Activated CD8-positive, alpha-beta memory T cell treated with anti-CD3 and anti-CD28 coated beads for 24 hours (primary cell): ENCODE data around the gene U2AF2.

Source experiments
- DNase-seq: peaks from one replicate; pipeline ENCODE4 v3.0.0-alpha.2; 2020

U2AF2 gene

DNA sequence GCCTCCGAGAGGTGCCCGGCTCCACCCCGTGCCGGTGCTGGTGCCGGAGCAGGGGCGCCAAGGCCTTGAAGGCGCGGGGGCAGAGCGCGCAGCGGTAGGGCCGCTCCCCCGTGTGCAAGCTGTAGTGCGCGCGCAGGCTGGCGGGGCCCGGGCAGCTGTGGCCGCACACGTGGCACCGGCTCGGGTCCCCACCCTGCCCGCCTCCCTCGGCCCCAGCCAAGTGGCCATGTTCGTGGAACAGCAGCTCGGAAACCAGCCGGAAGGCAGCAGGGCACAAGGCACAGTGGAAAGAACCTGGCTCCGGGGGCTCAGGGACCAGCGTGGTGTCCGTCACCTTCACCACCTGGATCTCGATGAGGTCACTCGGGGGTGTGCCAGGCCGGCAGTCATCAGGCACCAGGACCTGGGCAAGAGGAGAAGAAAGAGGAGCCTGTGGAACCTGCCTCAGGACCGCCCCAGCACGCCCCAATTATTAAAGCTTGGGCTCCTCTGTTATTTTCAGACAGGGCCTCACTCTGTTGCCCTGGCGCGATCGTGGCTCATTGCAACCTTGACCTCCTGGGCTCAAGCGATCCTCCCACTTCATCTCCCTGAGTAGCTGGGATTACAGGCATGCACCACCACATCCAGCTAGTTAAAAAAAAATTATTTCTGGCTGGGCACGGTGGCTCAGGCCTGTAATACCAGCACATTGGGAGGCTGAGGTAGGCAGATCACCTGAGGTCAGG lies 32.4 kb upstream of the U2AF2 start:
- DNase-seq, result no peak

GRCh38 chr19:55623130-55623529 lies 31.7 kb upstream of the U2AF2 start:
- no peak for DNase-seq

DNA sequence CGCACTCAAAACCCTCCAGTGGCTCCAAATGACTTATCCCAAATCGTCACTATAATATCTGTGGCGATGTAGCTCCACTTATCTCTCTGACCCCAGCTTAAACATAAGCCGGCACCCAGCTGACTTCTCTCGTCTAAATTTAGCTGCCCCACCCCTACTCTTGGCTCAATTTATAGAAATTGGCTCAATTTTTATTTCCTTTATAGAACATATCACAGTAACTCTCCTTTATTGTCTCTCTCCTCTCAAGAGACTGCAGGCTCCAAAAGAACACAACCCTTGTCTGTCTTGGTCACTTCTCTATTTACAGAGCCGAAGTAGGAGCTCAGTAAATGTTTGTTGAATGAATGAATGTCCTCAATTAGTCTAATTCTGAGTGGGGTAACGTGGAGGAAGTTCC lies 31.3 kb upstream of the U2AF2 start:
- no peak for DNase-seq

DNA sequence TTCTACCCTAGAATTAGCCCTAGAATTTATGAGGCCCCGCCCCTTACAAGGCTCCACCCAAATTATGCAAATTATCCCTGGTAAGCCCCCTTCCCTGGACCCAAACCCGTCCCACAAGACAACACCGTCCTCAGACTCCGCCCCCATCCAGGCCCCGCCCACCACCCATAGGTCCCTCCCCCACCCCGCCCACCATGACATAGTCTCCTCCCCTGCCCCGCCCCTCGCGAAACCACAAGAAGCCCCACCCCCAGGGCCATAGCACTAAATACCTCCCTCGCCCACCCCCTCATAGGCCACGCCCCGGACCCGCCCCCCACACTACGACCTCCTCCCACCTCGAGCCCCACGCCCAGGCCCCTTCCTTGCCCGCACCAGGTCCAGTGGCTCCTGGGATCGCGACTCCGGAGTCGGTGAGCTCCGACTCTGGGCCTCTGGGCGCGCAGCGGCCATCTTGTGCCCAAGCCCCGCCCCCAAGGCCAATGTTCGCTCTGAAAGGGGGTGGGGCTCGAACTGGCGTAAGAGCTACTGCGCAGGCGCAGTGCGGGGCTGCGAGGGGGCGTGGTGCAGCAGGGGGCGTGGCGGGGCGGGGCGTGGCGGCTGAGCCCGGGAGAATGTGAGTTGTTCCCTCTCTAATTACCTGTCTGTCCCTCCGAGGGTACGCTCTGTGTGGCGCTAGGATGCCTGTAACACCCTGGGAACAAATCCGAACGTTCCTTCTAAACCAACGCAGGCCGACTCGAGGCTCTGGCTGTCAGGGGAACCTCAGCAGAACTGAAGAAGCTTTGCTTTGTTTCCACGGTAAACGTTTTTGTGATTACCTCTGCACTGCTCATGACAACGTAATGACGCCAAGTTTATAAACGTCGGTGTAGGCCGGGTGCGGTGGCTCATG lies 30.5 kb upstream of the U2AF2 start, which contains the start of gene ZNF784:
ZNF784 (minus strand) TSS at position 458 of the 895 bp plus-strand sequence; CDS start at position 453, 5 bp downstream.
- DNase-seq, result peak; percentile 96

DNA sequence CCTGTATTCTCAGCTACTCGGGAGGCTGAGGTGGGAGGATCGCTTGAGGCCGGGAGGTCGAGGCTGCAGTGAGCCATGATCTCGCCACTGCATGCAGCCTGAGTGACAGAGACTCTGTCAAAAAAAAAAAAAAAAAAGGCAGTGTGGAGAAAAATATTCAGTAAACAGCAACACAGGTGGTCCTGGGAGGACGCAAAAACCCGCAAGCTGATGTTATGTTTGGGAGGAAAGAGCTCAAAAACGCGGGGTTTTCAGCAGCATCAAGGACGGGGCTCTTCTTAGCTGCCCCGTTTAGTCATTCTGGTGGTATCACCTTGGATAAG lies 29.9 kb upstream of the U2AF2 start:
- no peak for DNase-seq

- DNase-seq, result no peak
Observed at GRCh38 chr19:55626350-55626749, 28.5 kb upstream of the U2AF2 start.

- DNase-seq, result peak; percentile 90
Observed at GRCh38 chr19:55632463-55632834, 22.4 kb upstream of the U2AF2 start.

GRCh38 chr19:55633861-55634260 lies 21.0 kb upstream of the U2AF2 start:
- DNase-seq, result no peak

DNA sequence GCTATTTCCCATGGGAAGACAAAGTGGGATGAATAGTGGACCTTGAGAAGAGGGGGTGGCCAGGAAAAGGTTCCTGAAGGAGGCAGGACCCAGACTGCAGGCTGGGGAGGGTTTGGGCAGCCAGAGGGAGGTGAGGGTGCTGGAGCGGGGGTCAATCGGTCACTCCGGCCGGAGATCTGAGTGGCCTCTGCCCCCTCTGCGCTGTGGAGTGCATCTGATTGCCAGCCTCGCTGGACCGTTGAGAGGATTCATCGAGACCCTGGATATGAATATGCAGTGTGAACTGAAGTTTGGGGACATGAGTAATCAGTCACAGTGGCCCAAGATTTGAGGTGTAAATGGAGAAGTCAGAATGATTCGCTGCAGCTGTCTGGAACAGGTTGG lies 19.5 kb upstream of the U2AF2 start:
- no peak for DNase-seq

DNA sequence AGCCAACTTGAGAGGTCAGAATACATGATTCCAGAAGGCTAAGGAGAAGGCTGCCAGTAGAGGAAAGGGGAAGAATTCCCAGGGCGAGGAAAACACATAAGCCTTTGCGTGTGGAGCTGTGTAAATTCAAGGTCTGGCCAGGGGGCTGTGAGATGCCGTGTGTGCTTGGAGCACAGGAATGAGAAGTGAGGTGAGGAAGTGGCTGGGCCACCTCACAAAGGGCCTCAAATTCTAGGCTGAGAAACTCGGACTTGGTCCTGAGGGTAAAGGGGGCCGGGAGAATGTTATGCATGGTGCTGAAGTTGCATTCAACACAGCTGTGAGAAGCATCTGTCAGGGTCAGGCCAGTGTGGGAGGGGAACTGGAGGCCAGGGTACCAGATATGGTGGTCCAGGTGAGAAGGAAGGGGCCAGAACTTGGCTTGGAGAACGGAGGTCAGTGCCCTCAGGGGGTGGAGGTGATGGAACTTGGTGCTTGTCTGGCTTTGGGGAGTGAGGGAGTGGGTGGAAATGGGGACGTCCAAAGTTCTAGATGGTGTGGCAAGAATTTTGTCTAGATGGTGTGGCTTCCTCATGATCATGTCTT lies 18.9 kb upstream of the U2AF2 start:
- DNase-seq, result no peak

- no peak for DNase-seq
Observed at GRCh38 chr19:55636723-55637122, 18.1 kb upstream of the U2AF2 start.

- DNase-seq, result no peak
Observed at GRCh38 chr19:55637534-55637933, 17.3 kb upstream of the U2AF2 start.

GRCh38 chr19:55638864-55639359 lies 15.9 kb upstream of the U2AF2 start:
- no peak for DNase-seq

DNA sequence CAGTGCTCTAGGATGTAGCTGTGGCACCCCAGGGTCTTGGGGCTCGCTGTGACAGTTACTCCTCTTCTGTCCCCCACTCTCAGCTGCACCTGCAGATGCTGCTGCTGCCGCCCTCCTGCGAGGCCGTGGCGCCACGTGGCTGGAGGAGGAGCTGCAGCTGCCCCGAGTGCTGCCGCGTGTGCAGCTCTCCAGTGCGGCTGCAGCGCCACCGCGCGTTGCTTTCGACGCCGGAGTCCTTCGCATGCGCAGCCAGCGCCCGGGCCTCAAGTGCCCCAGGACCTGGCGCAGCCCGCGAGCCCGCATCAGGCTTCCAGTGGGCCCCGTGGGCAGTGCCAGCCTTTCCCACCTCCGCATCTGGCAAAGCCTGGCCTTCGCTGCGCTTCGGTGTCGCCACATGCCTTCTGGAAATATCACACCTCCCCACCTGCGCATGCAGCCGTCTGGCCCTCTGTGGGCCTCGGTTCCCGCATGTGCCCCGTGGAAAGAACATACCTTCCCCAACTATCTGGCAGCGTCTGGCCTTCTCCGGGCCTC lies 14.7 kb upstream of the U2AF2 start:
- DNase-seq, result peak; percentile 86

DNA sequence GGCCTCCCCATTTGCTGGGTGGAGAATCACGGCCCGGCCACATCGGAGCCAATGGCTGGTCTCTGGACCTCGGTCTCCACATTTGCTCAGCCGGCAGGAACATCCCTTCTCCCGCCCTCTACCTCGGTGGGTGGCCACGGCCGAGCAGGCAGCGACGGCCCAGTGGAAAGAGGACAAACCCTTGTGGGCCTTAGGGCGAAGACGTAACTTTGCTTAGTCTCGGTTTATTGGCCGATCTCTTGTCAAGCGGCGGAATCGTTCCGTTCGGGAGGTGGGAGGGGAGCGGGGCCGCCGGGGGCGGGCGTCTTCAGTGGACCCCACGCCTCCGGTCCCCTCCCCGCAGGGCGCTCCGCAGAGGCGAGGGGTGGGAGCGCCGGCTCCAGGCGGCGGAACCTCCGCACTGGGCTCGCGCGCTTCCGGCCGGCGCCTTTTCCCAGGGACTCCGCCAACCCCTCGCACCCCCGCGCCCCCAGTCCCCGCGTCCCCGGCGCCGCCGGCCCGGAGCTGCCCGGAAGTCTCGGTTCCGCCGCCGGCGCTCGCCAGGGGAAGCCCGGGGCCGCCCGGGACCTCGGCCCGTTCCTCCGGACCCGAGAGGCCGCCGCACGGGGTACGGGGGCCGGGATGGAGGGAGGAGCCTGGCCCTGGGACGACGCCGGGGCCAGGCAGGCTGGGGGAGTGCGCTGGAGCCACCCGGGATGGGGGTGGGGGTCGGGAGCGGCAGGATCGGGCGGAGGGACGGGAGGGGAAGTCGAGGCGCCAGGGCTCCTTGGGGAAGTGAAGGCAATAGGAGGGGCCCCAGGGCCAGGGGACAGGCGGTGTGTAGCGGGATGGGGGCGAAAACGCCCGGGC lies 14.0 kb upstream of the U2AF2 start, which contains the start of gene ZNF580:
ZNF580 (plus strand) TSS at position 426 of the 849 bp plus-strand sequence. CDS start 1,507 bp downstream, outside the sequence.
- DNase-seq, result peak; percentile 89

- peak; percentile 84 for DNase-seq
Observed at GRCh38 chr19:55641426-55642152, 13.2 kb upstream of the U2AF2 start.

- DNase-seq, result peak; percentile 80
Observed at GRCh38 chr19:55642153-55643002, 12.5 kb upstream of the U2AF2 start.

DNA sequence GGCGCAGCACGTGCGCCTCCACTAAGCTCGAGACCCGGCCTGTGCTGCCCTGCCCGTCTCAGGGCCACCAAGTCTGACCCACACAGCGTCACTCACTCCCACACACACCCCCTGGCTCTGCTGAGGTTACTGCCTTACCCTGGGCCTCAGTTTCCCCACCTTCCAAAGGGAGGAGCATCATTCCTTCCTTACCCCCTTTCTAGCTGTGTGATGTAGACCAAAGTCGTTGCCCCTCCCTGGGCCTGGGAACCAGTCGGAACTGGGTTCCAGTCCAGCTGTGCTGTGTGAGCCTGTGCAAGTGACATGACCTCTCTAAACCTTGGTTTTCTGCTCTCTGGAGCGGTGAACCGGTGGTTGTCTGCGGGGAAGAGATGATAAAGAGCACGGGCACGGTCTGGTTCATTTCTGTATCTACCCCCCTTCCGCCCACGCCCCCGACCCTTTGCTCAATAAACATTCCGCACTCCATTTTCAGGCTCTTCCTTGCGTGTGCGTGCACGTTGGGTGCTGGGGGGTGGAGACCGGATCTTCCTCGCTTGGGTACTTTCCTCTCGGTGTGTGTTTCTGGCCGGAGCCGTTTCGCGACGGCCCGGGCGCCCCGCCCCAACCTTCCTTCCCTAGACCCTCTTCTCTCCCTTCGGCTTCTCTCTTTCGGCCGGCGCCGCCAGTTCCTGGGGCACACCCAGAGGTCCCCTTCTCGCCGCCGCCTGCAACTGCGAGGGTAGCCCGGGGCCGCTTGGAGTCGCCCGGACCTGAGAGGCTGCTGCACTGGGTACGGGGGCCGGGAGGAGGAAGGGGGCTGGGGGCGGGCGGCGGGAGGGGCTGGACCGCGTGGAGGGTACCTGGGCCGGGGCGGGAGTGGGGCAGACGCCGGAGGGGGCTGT lies 11.6 kb upstream of the U2AF2 start, which contains the start of gene ZNF581:
ZNF581 (plus strand) TSS at position 647 of the 884 bp plus-strand sequence. CDS start 923 bp downstream, outside the sequence.
- peak; percentile 95 for DNase-seq

- no peak for DNase-seq
Observed at GRCh38 chr19:55643887-55644176, 11.0 kb upstream of the U2AF2 start.
